Hepatic stellate cell (primary cell): ENCODE measurements around the gene CFAP73.
"Not testable (repeated sequence)": the region's sequence is repeated elsewhere in the genome, so short reads cannot be mapped to it uniquely, and the experiment has no call there.

Experiments
- DNase-seq: peaks from one replicate; pipeline ENCODE4 v3.0.0; 2011; ENCODE audit warnings: low spot score

The CFAP73 gene

GRCh38 chr12:113191227-113191626, 41.7 kb downstream of the CFAP73 start:
- no peak for DNase-seq

DNA sequence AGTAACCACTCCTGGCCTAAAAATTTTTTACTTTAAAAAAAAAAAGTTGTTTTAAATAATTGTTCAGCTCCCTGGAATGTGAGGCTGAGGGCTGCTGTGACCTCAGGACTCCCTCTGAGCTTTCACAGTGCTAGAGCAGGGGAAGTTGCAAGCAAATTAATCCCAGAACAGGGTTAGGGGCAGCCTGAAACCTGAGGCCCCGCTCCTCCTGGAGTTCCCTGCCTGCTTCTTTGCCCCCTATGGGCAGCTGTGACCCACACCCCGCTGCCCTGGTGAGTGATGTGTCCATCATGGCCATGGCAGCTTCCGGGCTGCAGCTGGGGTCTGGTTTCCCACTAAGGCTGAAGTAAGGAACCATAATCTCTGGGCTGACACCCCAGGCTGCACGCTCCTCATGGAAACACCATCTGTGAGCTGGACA, 45.5 kb downstream of the CFAP73 start:
- DNase-seq: peak; percentile 81

GRCh38 chr12:113195598-113195997, 46.1 kb downstream of the CFAP73 start:
- no peak for DNase-seq

DNA sequence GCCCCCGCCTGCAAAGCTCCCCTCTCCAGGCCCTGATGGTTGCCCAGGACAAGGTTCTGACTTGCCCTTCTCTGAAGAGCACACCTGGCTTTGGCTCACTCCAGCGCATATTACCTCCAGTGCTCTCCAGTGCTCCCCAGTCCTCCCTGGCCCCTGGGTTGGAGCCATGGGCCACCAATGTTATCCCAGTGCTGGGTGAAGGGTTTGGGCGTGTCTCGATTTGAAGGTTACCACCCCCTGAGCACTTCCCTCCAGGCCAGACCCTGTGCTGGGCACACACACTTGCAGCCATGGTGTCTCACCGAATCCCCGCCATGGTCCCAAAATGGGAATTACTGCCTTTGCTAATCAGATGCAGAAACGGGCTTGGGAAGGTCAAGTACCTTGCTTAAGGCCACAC, 47.1 kb downstream of the CFAP73 start:
- DNase-seq: no peak

GRCh38 chr12:113196990-113197389, 47.5 kb downstream of the CFAP73 start:
- peak; percentile 90 for DNase-seq

- no peak for DNase-seq
Observed at GRCh38 chr12:113197518-113198077, 48.1 kb downstream of the CFAP73 start.

- DNase-seq: no peak
Observed at GRCh38 chr12:113198296-113198695, 48.8 kb downstream of the CFAP73 start.

DNA sequence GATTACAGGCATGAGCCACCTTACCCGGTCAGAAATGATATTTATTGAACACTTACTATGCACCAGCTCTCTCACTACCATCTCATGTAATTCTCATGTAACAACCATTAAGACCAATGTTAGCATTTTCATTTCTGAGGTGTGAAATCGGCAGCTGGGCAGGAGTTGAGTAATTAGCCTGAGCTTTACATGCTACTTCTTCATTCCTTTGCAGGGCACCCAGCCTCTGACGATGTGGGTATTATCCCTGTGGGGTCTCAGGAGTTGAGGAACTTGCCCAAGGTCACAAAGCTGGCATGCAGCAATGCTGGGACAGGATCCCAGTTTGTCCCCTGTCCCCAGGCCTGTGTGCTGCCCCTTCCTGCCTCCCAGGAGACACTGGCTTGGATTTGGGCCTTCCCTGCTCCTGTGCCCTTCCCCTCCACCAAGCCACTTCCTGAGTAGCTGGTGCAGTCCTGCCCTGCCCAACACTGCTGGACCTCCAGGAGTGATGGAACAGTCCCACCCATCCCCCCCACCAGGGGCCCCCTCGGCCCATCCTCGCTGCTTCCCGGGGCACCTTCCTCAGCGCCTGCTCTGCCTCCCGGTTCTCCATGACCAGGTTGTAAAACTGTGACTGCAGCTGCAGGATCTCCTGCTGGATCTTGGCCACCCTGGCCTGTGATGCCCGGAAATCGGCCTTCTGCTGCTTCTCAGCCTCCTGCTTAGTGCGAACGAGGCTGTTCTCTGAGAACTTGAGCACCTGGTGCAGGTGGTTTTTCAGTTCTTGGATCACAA, 50.7 kb downstream of the CFAP73 start:
- no peak for DNase-seq

DNA sequence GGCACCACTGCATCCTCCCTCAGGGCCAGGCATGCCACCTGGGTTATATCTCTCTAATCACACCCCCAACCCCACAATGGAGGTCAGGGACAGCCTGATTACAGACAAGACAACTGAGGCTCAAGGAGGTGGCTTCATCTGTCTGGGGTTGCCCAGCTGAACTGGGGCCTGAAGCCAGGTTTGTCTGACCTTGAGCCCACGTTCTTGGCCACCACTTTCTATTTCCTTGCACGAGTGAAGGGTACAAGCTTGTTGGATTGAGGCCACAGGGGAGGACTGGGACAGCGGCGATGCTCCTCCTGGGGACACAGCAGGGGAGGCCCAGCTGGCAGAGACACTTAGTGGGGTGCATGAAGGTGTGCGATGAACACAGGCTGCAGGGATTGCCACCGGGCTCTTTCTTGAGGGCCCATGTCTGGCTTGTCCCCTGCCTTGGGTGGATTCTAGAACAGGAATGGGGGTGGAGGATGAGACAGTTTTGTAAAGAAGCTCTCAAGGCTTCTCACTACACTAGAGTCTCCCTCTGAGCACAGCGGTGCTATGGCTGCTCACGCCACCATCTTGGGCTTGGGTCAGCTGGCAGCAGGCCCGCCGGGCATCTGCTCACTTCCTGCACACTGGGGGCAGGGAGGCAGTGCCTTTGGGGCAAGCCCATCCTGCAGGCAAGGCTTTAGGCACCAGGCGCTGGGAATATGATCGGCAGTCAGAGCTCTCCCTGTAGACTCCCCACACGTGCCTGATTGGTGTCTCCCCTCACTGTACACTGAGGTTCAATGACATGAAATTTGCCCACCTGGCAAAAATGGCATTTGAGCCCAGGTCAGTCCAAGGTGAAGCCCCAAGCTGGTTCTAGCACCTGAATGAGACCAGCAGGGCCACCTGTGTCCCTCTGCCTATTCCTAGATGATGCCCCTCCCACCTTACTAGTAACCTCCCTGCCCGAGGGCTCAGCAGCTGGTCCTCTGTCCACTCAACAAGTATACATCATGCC, 52.0 kb downstream of the CFAP73 start:
- no peak for DNase-seq

- DNase-seq: no peak
Observed at GRCh38 chr12:113202300-113203075, 53.0 kb downstream of the CFAP73 start.

- DNase-seq: no peak
Observed at GRCh38 chr12:113203852-113204760, 54.6 kb downstream of the CFAP73 start.

- DNase-seq: no peak
Observed at GRCh38 chr12:113204804-113205203, 55.3 kb downstream of the CFAP73 start.

- DNase-seq: not testable (repeated sequence)
Observed at GRCh38 chr12:113206802-113207201, 57.3 kb downstream of the CFAP73 start.

DNA sequence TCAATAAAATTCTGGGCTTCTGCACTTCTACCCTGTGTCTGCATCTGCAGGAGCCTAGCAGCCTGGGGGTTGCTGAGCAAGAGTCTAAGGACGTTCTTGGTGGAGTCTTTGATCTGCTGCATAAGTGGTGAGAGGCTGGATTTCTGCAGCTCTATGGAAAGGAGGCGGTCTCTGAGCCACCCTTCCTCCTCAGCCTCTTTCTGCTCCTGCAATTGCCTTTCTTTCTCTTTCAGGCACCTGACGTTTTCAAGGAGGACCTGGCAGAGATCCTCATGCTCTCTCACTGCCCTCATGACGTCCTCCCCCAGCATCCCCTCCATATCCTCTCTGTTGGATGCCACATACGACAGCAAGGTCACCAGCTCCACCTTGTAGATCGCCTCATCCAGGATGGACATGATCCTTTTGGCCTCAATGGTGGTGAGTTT, 58.1 kb downstream of the CFAP73 start:
- no peak for DNase-seq

DNA sequence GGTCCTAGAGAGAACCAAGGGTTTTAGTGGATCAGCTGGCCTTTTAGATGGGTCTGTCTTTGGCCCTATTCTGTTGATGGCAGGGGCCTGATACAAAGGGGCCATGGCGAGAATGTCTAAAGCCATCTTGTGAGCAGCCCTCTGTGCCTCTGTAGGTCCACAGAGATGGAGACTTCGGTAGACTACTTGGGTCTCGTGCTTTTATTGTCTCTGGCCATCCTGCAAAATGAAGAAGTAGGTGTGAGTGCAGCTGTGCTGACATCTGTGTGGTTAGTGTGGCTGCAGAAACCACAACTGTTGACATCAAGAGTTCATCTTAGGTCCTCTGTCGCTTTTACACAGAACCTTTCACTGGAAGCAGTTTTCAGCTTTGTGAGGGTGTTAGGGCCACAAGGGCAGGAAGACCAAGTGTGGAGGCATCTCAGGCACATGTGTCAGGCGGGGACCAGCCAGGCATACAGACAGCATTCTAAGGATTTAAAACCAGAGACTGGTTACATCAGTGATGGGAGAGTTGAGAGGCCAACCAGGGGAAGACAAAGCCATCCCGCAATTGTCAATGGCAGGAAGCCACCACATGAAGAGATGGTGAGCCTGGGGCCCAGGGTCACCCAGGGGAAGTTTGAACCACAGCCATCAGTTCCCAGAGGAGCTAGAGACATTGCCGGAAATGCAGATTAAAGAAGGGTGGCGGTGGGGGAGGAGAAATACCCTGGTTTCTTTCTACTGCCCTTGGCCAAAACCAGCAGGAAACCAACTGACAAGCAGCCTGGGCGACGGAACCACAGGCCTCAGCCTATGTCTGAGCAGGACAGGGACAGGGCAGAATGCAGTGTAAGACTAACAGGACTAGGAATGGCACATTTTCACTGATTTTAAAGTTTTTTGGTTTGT, 58.8 kb downstream of the CFAP73 start:
- DNase-seq: no peak
